CD1c-positive myeloid dendritic cell (primary cell): ENCODE data around the gene FAM227A.
"Not testable (repeated sequence)": the region's sequence is repeated elsewhere in the genome, so short reads cannot be mapped to it uniquely, and the experiment has no call there.

Experiments
- DNase-seq: peaks from one replicate; pipeline ENCODE4 v3.0.0-alpha.2; 2016; ENCODE audit errors: extremely low spot score

FAM227A gene

GRCh38 chr22:38657045-38657909 is 1.1 kb upstream of the FAM227A start:
- DNase-seq, result peak; percentile 1

GRCh38 chr22:38655519-38656255 is 505 bp downstream of the FAM227A start:
- DNase-seq, result no peak

- DNase-seq, result no peak
These were observed 2.5 kb downstream of the FAM227A start for GRCh38 chr22:38653741-38654140.

GRCh38 chr22:38652859-38653258 is 3.3 kb downstream of the FAM227A start:
- no peak for DNase-seq

- DNase-seq, result no peak
These were observed 6.2 kb downstream of the FAM227A start for GRCh38 chr22:38649841-38650522.

GRCh38 chr22:38645430-38645829 is 10.8 kb downstream of the FAM227A start:
- DNase-seq, result no peak

- DNase-seq, result not testable (repeated sequence)
These were observed 11.9 kb downstream of the FAM227A start for GRCh38 chr22:38644245-38644644.

GRCh38 chr22:38641476-38642040 is 14.6 kb downstream of the FAM227A start:
- DNase-seq, result no peak

- DNase-seq, result no peak
These were observed 17.5 kb downstream of the FAM227A start for GRCh38 chr22:38638728-38639127.

- DNase-seq, result no peak
These were observed 18.0 kb downstream of the FAM227A start for GRCh38 chr22:38638216-38638615.

GRCh38 chr22:38632528-38632927 is 23.7 kb downstream of the FAM227A start:
- no peak for DNase-seq

- peak; percentile 13 for DNase-seq
These were observed 24.5 kb downstream of the FAM227A start for GRCh38 chr22:38631724-38632123.

GRCh38 chr22:38629108-38629507 is 27.1 kb downstream of the FAM227A start:
- DNase-seq, result no peak

GRCh38 chr22:38628444-38628843 is 27.7 kb downstream of the FAM227A start:
- DNase-seq, result no peak

GRCh38 chr22:38623351-38623750 is 32.8 kb downstream of the FAM227A start:
- peak; percentile 2 for DNase-seq

- no peak for DNase-seq
These were observed 37.5 kb downstream of the FAM227A start for GRCh38 chr22:38618682-38619081.

- no peak for DNase-seq
These were observed 37.9 kb downstream of the FAM227A start for GRCh38 chr22:38618258-38618657.

GRCh38 chr22:38615064-38615405 is 41.2 kb downstream of the FAM227A start:
- DNase-seq, result not testable (repeated sequence)

GRCh38 chr22:38614332-38615063 is 41.7 kb downstream of the FAM227A start:
- DNase-seq, result no peak

GRCh38 chr22:38613588-38613987 is 42.6 kb downstream of the FAM227A start:
- DNase-seq, result no peak

GRCh38 chr22:38612217-38613006 is 43.8 kb downstream of the FAM227A start:
- no peak for DNase-seq
